T-helper 2 cell treated with Interferon-gamma antibody and Interleukin-4, amounts not matched to agents 5 μg/mL and 100 μg/mL, for 36 hours (primary cell): ENCODE measurements around the gene PIK3R3.
A peak's percentile ranks its signal among the peaks of the same experiment; 100 is the strongest.

Experiments
- DNase-seq: peaks from one replicate; pipeline ENCODE4 v3.0.0; 2021; ENCODE audit warnings: low spot score
- H3K27ac Mint-ChIP-seq: one replicate; pipeline ENCODE4 v1.8.0; 2021; ENCODE audit warnings: mild to moderate bottlenecking, mixed read lengths
- H3K27me3 Mint-ChIP-seq: one replicate; pipeline ENCODE4 v1.8.0; 2021; ENCODE audit warnings: low read depth, mixed read lengths
- H3K36me3 Mint-ChIP-seq: one replicate; pipeline ENCODE4 v1.8.0; 2021; ENCODE audit warnings: low read depth, mixed read lengths
- H3K4me1 Mint-ChIP-seq: one replicate; pipeline ENCODE4 v1.8.0; 2021; ENCODE audit warnings: low read depth, mixed read lengths
- H3K4me3 Mint-ChIP-seq: one replicate; pipeline ENCODE4 v1.8.0; 2022; ENCODE audit warnings: mild to moderate bottlenecking, moderate library complexity, mixed read lengths
- H3K9me3 Mint-ChIP-seq: one replicate; pipeline ENCODE4 v1.8.0; 2021; ENCODE audit warnings: mixed read lengths

PIK3R3 gene

GRCh38 chr1:46168477-46168876 is 36.0 kb upstream of the PIK3R3 start:
- Mint-ChIP-seq H3K4me1 (peaks cover 12% of the 10 kb centered on the region), H3K27me3 (peaks cover 26% of the 10 kb centered on the region), H3K27ac (no peak overlapping the region), H3K36me3 (no peaks in the 10 kb centered on the region), H3K4me3 (no peak overlapping the region), H3K9me3 (no peaks in the 10 kb centered on the region)
- no peak for DNase-seq

GRCh38 chr1:46166521-46167462 is 34.4 kb upstream of the PIK3R3 start:
- Mint-ChIP-seq H3K9me3 (no peaks in the 10 kb centered on the region), H3K4me1 (peaks cover 12% of the 10 kb centered on the region), H3K27me3 (peaks cover 24% of the 10 kb centered on the region), H3K36me3 (no peaks in the 10 kb centered on the region), H3K27ac (peak overlapping the region; percentile 68), H3K4me3 (peak overlapping the region; percentile 81)
- DNase-seq, result no peak

- Mint-ChIP-seq H3K9me3 (no peaks in the 10 kb centered on the region), H3K36me3 (no peaks in the 10 kb centered on the region), H3K27ac (no peak overlapping the region), H3K4me1 (no peaks in the 10 kb centered on the region), H3K4me3 (no peak overlapping the region), H3K27me3 (peaks cover 9% of the 10 kb centered on the region)
- no peak for DNase-seq
Observed at GRCh38 chr1:46160212-46160611, 27.8 kb upstream of the PIK3R3 start.

- Mint-ChIP-seq H3K4me1 (no peaks in the 10 kb centered on the region), H3K36me3 (no peaks in the 10 kb centered on the region), H3K9me3 (no peaks in the 10 kb centered on the region), H3K4me3 (no peak overlapping the region), H3K27ac (no peak overlapping the region), H3K27me3 (peaks cover 3% of the 10 kb centered on the region)
- no peak for DNase-seq
Observed at GRCh38 chr1:46159516-46159915, 27.1 kb upstream of the PIK3R3 start.

GRCh38 chr1:46158312-46159281 is 26.2 kb upstream of the PIK3R3 start:
- Mint-ChIP-seq H3K27ac (no peak overlapping the region), H3K4me3 (no peak overlapping the region), H3K27me3 (no peaks in the 10 kb centered on the region), H3K9me3 (no peaks in the 10 kb centered on the region), H3K36me3 (no peaks in the 10 kb centered on the region), H3K4me1 (no peaks in the 10 kb centered on the region)
- DNase-seq, result no peak

- Mint-ChIP-seq H3K4me1 (no peaks in the 10 kb centered on the region), H3K4me3 (no peak overlapping the region), H3K36me3 (no peaks in the 10 kb centered on the region), H3K9me3 (no peaks in the 10 kb centered on the region), H3K27ac (no peak overlapping the region), H3K27me3 (no peaks in the 10 kb centered on the region)
- no peak for DNase-seq
Observed at GRCh38 chr1:46157916-46158311, 25.5 kb upstream of the PIK3R3 start.

GRCh38 chr1:46153732-46154131 is 21.3 kb upstream of the PIK3R3 start:
- Mint-ChIP-seq H3K9me3 (no peaks in the 10 kb centered on the region), H3K4me1 (no peaks in the 10 kb centered on the region), H3K27me3 (no peaks in the 10 kb centered on the region), H3K27ac (no peak overlapping the region), H3K4me3 (no peak overlapping the region), H3K36me3 (no peaks in the 10 kb centered on the region)
- DNase-seq, result no peak

- no peaks in the 10 kb centered on the region for H3K4me1 Mint-ChIP-seq
- no peaks in the 10 kb centered on the region for H3K9me3 Mint-ChIP-seq
- no peaks in the 10 kb centered on the region for H3K36me3 Mint-ChIP-seq
- H3K27ac Mint-ChIP-seq, result no peak overlapping the region
- H3K27me3 Mint-ChIP-seq, result no peaks in the 10 kb centered on the region
- no peak overlapping the region for H3K4me3 Mint-ChIP-seq
- DNase-seq, result no peak
Observed at GRCh38 chr1:46153228-46153627, 20.8 kb upstream of the PIK3R3 start.

GRCh38 chr1:46152016-46152415 is 19.6 kb upstream of the PIK3R3 start:
- no peaks in the 10 kb centered on the region for H3K36me3 Mint-ChIP-seq
- no peak for DNase-seq
- H3K27me3 Mint-ChIP-seq, result no peaks in the 10 kb centered on the region
- no peaks in the 10 kb centered on the region for H3K9me3 Mint-ChIP-seq
- no peak overlapping the region for H3K27ac Mint-ChIP-seq
- no peaks in the 10 kb centered on the region for H3K4me1 Mint-ChIP-seq
- no peak overlapping the region for H3K4me3 Mint-ChIP-seq

GRCh38 chr1:46150085-46150484 is 17.7 kb upstream of the PIK3R3 start:
- Mint-ChIP-seq H3K9me3 (no peaks in the 10 kb centered on the region), H3K4me3 (no peak overlapping the region), H3K27ac (no peak overlapping the region), H3K27me3 (no peaks in the 10 kb centered on the region), H3K36me3 (no peaks in the 10 kb centered on the region), H3K4me1 (no peaks in the 10 kb centered on the region)
- DNase-seq, result no peak

- Mint-ChIP-seq H3K27me3 (no peaks in the 10 kb centered on the region), H3K36me3 (no peaks in the 10 kb centered on the region), H3K27ac (no peak overlapping the region), H3K4me3 (no peak overlapping the region), H3K4me1 (no peaks in the 10 kb centered on the region), H3K9me3 (no peaks in the 10 kb centered on the region)
- DNase-seq, result no peak
Observed at GRCh38 chr1:46148318-46148717, 15.9 kb upstream of the PIK3R3 start.

GRCh38 chr1:46137916-46138315 is 5.5 kb upstream of the PIK3R3 start:
- Mint-ChIP-seq H3K27ac (no peak overlapping the region), H3K36me3 (no peaks in the 10 kb centered on the region)

GRCh38 chr1:46136711-46137110 is 4.3 kb upstream of the PIK3R3 start:
- Mint-ChIP-seq H3K4me1 (peaks cover 18% of the 10 kb centered on the region), H3K27me3 (peaks cover 38% of the 10 kb centered on the region), H3K4me3 (no peak overlapping the region), H3K9me3 (no peaks in the 10 kb centered on the region), H3K27ac (no peak overlapping the region), H3K36me3 (peaks cover 2% of the 10 kb centered on the region)
- DNase-seq, result no peak

More at GRCh38 chr1:46137916-46138315, 5.5 kb upstream of the PIK3R3 start:
- peaks cover 13% of the 10 kb centered on the region for H3K4me1 Mint-ChIP-seq
- H3K27me3 Mint-ChIP-seq, result peaks cover 29% of the 10 kb centered on the region
- H3K9me3 Mint-ChIP-seq, result no peaks in the 10 kb centered on the region
- no peak overlapping the region for H3K4me3 Mint-ChIP-seq
- DNase-seq, result no peak
